GM19043 (cell line): ENCODE data around the gene GPR17.

Experiments used
- ATAC-seq: cut with Tn5 transposase; IDR thresholded peaks from one replicate; pipeline ENCODE4 v1.9.1; 2021; ENCODE audit warnings: low read depth; ENCODE audit not compliant: unreplicated experiment

GPR17 gene

GRCh38 chr2:127628767-127629614, 17.0 kb upstream of the GPR17 start:
- ATAC-seq: no peak

DNA sequence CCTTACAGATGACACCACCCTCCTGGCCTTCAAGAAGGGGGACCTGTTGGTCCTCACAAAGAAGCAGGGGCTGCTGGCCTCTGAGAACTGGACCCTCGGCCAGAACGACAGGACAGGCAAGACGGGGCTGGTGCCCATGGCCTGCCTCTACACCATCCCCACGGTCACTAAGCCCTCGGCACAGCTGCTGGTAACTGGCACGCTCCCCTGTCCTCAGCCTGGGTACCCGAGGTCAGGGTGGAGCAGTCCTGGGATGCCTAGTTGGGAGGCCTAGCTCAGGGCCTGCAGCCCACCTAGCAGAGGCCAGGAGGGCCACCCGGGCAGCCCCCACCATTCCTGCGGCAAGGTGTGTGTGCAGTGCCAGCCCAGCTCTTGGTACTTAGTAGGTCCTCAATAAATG, 16.3 kb upstream of the GPR17 start:
- ATAC-seq: no peak

GRCh38 chr2:127630096-127630863, 15.7 kb upstream of the GPR17 start:
- no peak for ATAC-seq

- no peak for ATAC-seq
Measured at GRCh38 chr2:127630864-127631540, 15.0 kb upstream of the GPR17 start.

DNA sequence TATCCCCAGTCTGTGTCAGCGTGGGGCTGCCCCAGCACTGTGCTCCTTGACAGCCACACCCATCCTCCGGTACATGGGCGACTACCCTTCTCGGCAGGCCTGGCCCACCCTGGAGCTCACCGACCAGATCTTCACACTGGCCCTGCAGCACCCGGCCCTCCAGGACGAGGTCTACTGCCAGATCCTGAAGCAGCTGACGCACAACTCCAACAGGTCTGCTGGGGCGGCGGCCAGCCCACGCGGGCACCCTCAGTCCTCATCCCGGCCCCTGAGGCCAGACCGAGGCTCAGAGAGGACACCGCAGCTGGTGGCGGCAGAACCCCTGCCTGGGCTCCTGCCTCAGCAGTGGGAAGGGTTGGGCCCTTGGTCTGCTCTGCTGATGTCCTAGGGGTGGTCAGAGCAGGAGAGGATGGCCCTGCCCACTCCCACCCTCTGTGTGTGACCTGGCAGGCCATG, 14.4 kb upstream of the GPR17 start:
- ATAC-seq: no peak

- ATAC-seq: no peak
Measured at GRCh38 chr2:127631997-127632581, 13.9 kb upstream of the GPR17 start.

DNA sequence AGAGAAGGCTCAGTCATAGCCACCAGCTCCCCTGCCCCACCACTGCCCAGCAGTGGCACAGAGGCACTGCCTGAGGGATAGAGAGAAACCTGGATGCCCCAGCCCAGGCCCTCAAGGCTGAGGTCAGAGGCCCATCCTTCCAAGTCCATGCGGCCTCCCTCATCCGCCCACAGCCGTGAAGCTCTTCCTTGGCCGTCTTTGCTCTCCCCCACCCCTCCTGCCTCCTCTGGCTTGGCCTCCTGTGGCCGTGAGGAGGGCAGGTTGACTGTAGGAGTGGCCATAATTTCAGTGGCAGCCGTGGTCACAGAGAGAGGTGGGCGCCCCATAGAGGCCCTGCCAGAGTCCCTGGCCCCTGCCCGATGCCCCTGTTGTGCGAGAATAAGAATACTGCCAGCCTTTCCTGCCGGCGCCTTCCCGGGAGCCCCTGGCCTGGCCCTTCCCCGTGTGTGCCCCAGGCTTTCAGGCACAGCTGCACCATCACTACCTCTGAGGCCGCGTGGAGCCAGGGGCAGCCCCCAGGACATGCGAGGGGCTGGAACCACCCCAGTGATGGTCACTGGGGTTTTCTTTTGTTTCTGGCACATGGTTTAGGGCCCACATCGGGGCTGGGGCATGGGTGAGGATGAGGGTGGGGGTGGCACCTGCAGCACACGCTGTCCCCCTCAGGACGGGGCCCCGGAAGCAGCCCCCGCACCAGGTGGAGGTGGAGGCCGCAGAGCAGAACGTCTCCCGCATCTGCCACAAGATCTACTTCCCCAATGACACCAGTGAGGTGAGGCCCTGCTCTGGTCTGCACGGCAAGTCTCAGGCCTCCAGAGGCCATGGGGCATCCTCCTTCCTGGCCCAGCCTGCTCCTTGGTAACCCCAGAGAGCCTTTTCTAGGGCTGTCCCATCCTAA, 13.1 kb upstream of the GPR17 start:
- ATAC-seq: peak; percentile 72

- no peak for ATAC-seq
Measured at GRCh38 chr2:127633556-127634065, 12.3 kb upstream of the GPR17 start.

DNA sequence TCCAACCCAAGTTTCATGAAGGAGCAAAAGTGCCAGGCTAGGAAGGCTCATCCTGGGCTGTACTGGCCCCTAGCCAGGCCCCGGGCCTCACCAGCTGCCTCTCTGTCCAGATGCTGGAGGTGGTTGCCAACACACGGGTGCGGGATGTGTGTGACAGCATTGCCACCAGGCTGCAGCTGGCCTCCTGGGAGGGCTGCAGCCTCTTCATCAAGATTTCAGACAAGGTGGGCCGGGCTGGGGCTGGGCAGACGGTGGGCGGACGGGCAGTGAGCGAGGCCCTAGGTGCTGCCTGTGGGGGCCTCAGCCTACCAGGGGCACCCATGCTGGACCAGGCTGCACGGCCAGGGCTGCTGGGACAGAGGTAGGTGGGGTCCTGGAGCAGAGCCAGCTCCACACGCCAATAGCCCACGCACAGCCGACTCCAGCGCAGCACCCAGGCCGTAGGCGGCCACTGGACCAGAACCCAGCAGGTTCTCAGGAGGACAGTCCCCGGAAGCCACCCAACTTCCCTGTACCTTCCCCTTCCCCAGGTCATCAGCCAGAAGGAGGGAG, 11.8 kb upstream of the GPR17 start:
- no peak for ATAC-seq

DNA sequence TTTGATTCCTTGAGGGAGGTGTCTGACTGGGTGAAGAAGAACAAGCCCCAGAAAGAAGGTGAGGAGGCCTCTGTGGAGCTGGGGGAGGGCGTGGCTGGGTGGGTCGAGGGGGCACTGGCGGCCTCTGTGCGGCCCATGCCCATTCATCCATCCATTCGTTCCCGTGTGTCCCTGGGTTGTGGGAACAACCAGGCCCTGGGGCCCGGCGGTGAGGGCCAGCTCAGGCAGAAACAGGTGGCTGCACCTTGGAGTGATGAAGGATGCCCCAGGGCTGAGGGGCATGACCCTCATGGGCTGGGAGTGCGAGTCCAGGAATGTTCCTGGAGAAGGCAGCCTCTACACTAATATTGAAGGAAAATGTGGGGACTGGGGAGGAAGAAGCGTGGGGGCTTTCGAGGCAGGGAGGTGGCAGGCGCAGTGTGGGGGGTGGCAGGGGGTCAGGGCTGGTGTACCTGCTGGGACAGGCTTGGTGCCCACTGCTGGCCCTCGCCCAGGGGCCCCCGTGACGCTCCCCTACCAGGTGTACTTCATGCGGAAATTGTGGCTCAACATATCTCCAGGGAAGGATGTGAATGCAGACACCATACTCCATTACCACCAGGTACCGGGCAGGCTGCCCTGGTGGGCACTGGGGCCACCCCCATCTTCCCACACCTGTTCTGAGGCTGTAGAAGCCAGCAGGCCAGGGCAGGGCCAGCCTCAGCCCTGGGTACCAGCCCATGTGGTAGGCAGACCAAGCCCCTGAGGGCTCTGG, 11.2 kb upstream of the GPR17 start:
- ATAC-seq: no peak

DNA sequence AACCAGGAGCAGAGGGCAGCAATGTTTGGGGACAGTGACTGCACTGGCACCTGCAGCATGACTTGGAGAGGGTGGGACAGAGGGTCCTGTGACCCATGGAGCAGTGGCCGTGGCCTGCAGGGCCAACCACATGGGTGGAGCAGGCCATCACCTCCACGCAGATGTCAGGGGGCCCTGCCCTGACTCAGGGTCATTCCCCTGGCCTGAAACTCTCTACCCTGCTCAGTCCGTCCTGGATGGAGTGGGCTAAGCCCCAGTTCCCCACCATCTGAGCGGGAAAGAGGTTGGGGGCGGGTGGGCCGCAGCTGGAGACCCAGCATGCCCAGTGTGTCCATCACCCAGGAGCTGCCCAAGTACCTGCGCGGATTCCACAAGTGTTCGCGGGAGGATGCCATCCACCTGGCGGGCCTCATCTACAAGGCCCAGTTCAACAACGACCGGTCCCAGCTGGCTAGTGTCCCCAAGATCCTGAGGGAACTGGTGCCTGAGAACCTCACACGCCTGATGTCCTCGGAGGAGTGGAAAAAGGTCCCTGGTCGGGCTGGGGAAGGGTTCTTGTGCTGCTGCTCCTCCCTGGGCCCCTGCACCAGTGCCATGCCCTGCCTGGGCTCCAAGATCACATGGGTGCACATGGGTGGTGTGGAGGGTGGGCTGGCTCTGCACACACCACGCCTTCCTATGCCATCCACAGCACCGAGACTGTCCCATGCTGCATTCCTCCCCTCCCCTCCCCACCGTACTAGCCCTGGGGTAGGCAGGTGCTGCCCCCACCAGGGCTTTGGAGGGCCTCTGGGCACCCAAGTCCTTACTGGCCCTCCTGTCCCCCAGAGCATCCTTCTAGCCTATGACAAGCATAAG, 10.3 kb upstream of the GPR17 start:
- no peak for ATAC-seq

DNA sequence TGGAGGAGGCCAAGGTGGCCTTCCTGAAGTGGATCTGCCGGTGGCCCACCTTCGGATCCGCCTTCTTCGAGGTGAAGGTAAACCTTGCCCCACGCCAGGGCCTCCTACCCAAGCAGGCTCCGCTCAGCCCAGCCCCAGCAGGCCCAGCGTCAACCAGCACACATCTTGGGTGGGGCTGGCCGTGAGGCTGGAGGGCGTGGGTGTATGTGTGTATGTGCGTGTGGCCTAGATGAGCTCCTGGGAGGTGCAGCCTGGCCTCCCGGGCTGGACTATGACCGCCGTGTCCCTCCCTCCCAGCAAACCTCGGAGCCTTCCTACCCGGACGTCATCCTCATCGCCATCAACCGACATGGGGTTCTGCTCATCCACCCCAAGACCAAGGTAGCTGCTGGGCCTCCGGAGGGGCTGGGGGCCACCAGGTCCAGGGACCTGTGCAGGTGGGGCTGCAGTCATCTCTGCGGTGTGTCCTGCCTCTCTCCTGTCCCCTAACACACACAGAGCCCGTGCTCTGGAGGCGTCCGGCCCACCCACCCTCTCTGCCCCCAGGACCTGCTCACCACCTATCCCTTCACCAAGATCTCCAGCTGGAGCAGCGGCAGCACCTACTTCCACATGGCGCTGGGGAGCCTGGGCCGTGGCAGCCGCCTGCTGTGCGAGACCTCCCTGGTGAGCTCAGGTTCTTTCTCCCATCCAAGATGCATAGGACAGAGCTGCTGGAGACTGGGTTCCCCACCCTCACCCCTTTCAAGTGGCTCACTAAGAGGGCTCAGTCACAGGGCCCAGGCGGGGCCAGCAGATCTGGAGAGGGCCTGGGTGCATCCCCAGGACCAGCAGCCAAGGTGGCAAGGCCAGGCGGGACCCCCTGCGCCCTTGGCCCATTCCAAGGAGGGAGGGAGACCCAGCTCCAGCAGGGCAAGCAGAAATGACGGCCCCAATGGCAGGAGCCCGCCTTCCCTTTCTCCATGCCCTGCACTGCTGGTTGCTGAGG, 9.4 kb upstream of the GPR17 start:
- no peak for ATAC-seq

GRCh38 chr2:127637236-127637630, 8.7 kb upstream of the GPR17 start:
- ATAC-seq: no peak

GRCh38 chr2:127637725-127638252, 8.2 kb upstream of the GPR17 start:
- no peak for ATAC-seq

GRCh38 chr2:127638361-127639110, 7.4 kb upstream of the GPR17 start:
- no peak for ATAC-seq

DNA sequence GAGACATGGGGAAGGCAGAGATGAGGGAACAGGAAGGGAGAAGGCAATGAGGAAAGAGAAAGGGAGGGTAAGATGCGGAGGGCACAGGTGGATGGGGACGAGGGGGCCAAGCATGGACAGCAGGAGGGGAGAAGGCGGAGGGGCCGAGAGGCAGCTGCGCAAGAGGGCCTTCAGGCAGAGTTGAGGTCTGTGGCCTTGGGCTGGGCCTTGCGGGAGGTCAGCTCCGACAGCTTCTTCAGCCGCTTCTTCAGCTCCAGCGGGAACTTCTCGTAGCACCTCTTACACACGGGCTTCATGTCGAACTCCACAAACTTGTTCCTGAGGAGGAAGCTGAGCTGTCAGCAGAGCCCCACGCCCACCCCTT, 6.9 kb upstream of the GPR17 start:
- ATAC-seq: no peak
